Measurements from ENCODE around the gene GABRB1.

The GABRB1 gene

DNA sequence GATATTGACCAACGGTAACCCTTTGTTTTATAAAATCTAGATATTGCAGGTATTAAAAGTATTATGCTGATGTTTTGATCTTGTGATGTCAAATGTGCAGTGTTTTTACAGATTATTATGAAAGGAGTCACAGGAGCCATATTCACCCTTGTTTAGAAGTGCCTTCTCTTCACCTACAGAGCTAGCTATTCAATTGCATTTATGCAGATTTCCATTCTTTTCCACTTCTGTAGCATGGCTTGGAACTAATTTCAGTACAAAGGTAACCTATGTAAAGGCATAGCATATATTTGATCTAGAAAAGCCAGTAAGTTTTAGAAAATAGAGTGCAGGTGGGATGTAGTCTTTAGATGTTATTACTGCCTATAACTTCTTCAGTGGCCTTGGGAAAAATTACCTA lies 176.2 kb downstream of the GABRB1 start:
- Histone ChIP-seq H3K36me3 (ENCODE audit: control insufficient read depth in 2 of 2, insufficient read depth in 1 of 2, low read length in 2 of 2) (no peaks in the 10 kb centered on the region), H3K4me3 (ENCODE audit: low read depth, low read length) (no peak overlapping the region), H3K27ac (ENCODE audit: extremely low read depth, low read depth, low read length) (no peak overlapping the region), H3K9me3 (ENCODE audit: control insufficient read depth, insufficient read depth, low read depth, low read length) (no peaks in the 10 kb centered on the region), H3K4me1 (ENCODE audit: control insufficient read depth, insufficient read depth, low read length) (no peaks in the 10 kb centered on the region)
- TF ChIP-seq ZNF302 (tag by site-specific recombination; IDR thresholded peaks at IDR 0.05; ENCODE audit: low read depth) = no peak
- no peak for TF ChIP-seq HOXD13 (CRISPR knock-in tag; IDR thresholded peaks at IDR 0.05; ENCODE audit: borderline replicate concordance)
- no peak for TF ChIP-seq ZNF610 (tag by site-specific recombination; IDR thresholded peaks at IDR 0.05; ENCODE audit: borderline replicate concordance)
- TF ChIP-seq ZNF423 (tag by site-specific recombination; IDR thresholded peaks at IDR 0.05) = no peak
- no peak for TF ChIP-seq ZNF654 (tag by site-specific recombination; IDR thresholded peaks at IDR 0.05; ENCODE audit: low read depth)
- TF ChIP-seq ZNF140 (tag by site-specific recombination; IDR thresholded peaks at IDR 0.05) = no peak
- TF ChIP-seq ZNF544 (tag by site-specific recombination; IDR thresholded peaks at IDR 0.05) = no peak
- no peak for TF ChIP-seq ZNF776 (tag by site-specific recombination; IDR thresholded peaks at IDR 0.05; ENCODE audit: borderline replicate concordance)
- no peak for TF ChIP-seq ZBTB17 (tag by site-specific recombination; IDR thresholded peaks at IDR 0.05)
- no peak for TF ChIP-seq MEIS1 (CRISPR knock-in tag; IDR thresholded peaks at IDR 0.05; ENCODE audit: borderline replicate concordance)
- no peak for TF ChIP-seq ZNF785 (tag by site-specific recombination; IDR thresholded peaks at IDR 0.05)
- TF ChIP-seq YY1 (tag by site-specific recombination; IDR thresholded peaks at IDR 0.05) = no peak
- TF ChIP-seq, protein P1, sequence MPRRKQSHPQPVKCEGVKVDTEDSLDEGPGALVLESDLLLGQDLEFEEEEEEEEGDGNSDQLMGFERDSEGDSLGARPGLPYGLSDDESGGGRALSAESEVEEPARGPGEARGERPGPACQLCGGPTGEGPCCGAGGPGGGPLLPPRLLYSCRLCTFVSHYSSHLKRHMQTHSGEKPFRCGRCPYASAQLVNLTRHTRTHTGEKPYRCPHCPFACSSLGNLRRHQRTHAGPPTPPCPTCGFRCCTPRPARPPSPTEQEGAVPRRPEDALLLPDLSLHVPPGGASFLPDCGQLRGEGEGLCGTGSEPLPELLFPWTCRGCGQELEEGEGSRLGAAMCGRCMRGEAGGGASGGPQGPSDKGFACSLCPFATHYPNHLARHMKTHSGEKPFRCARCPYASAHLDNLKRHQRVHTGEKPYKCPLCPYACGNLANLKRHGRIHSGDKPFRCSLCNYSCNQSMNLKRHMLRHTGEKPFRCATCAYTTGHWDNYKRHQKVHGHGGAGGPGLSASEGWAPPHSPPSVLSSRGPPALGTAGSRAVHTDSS (tag by site-specific recombination; IDR thresholded peaks at IDR 0.05) = no peak
- TF ChIP-seq, protein P2, sequence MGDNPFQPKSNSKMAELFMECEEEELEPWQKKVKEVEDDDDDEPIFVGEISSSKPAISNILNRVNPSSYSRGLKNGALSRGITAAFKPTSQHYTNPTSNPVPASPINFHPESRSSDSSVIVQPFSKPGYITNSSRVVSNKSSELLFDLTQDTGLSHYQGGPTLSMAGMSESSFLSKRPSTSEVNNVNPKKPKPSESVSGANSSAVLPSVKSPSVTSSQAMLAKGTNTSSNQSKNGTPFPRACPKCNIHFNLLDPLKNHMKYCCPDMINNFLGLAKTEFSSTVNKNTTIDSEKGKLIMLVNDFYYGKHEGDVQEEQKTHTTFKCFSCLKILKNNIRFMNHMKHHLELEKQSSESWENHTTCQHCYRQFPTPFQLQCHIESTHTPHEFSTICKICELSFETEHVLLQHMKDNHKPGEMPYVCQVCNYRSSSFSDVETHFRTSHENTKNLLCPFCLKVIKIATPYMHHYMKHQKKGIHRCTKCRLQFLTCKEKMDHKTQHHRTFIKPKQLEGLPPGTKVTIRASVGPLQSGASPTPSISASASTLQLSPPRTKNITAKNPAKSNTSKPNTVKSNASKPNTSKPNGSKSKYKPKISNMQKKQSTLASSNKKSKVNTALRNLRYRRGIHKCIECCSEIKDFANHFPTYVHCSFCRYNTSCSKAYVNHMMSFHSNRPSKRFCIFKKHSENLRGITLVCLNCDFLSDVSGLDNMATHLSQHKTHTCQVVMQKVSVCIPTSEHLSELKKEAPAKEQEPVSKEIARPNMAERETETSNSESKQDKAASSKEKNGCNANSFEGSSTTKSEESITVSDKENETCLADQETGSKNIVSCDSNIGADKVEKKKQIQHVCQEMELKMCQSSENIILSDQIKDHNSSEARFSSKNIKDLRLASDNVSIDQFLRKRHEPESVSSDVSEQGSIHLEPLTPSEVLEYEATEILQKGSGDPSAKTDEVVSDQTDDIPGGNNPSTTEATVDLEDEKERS (tag by site-specific recombination; IDR thresholded peaks at IDR 0.05) = no peak
- TF ChIP-seq, protein P3, sequence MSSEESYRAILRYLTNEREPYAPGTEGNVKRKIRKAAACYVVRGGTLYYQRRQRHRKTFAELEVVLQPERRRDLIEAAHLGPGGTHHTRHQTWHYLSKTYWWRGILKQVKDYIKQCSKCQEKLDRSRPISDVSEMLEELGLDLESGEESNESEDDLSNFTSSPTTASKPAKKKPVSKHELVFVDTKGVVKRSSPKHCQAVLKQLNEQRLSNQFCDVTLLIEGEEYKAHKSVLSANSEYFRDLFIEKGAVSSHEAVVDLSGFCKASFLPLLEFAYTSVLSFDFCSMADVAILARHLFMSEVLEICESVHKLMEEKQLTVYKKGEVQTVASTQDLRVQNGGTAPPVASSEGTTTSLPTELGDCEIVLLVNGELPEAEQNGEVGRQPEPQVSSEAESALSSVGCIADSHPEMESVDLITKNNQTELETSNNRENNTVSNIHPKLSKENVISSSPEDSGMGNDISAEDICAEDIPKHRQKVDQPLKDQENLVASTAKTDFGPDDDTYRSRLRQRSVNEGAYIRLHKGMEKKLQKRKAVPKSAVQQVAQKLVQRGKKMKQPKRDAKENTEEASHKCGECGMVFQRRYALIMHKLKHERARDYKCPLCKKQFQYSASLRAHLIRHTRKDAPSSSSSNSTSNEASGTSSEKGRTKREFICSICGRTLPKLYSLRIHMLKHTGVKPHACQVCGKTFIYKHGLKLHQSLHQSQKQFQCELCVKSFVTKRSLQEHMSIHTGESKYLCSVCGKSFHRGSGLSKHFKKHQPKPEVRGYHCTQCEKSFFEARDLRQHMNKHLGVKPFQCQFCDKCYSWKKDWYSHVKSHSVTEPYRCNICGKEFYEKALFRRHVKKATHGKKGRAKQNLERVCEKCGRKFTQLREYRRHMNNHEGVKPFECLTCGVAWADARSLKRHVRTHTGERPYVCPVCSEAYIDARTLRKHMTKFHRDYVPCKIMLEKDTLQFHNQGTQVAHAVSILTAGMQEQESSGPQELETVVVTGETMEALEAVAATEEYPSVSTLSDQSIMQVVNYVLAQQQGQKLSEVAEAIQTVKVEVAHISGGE (tag by site-specific recombination; conservative IDR thresholded peaks at IDR 0.05; ENCODE audit: low read depth) = no peak
- TF ChIP-seq GFI1B (tag by site-specific recombination; IDR thresholded peaks at IDR 0.05) = no peak
- no peak for TF ChIP-seq ZNF266 (tag by site-specific recombination; IDR thresholded peaks at IDR 0.05; ENCODE audit: low read depth)
- no peak for TF ChIP-seq ZNF366 (tag by site-specific recombination; conservative IDR thresholded peaks at IDR 0.05)
- ChIA-PET POLR2A (no interaction called here), CTCF (interaction anchor here (0.7 kb wide), 1 partner anchor 85 kb away, joined by 3 read pairs; no protein-coding TSS in a partner anchor)

DNA sequence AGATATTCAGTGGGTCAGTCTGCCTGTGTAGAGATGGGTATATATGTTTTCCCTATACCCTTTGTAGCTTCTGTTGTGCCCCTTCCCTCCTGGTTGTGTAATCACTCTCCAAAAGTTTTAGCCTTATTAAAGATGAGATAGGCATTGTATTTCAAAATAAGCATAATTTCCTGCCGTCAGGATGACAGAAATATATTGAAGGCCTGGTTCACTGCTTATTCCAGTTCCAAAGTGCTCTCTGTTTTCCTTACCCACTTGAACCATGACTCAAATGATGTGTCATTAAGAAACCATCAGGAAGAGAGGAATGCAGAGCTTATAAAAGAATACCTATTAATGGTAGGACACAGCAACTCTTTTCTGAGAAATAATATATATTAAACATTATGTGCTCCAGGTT lies 178.5 kb downstream of the GABRB1 start:
- no peak overlapping the region for H3K27ac ChIP-seq (ENCODE audit: extremely low read depth, low read depth, low read length)
- CTCF ChIA-PET = interaction anchor here (0.7 kb wide), 1 partner anchor 173 kb away, joined by 3 read pairs; no protein-coding TSS in a partner anchor
- no peak overlapping the region for H3K4me3 ChIP-seq (ENCODE audit: low read depth, low read length)
- no peaks in the 10 kb centered on the region for H3K4me1 ChIP-seq (ENCODE audit: control insufficient read depth, insufficient read depth, low read length)
- H3K9me3 ChIP-seq (ENCODE audit: control insufficient read depth, insufficient read depth, low read depth, low read length) = no peaks in the 10 kb centered on the region
- TF ChIP-seq MZF1 (tag by site-specific recombination; IDR thresholded peaks at IDR 0.05; ENCODE audit: borderline replicate concordance) (no peak), SCRT1 (tag by site-specific recombination; IDR thresholded peaks at IDR 0.05; ENCODE audit: borderline replicate concordance) (no peak), ZNF664 (tag by site-specific recombination; IDR thresholded peaks at IDR 0.05) (no peak)
- H3K36me3 ChIP-seq (ENCODE audit: control insufficient read depth in 2 of 2, insufficient read depth in 1 of 2, low read length in 2 of 2) = no peaks in the 10 kb centered on the region
- POLR2A ChIA-PET = no interaction called here
